ENCODE results near the gene ACOT11. TPM values are rescaled to one million over a fixed set of nuclear protein-coding genes. Genes with fewer than 3 reads are reported as not detected.

The ACOT11 gene
- polyA plus RNA-seq, 1 of the 3 experiments (the other 2 are of a cell fraction): 6.9 TPM

- ChIA-PET CTCF (interaction anchor here (0.8 to 2.3 kb wide), 3 partner anchors 8 to 41 kb away, joined by 3 to 10 read pairs (median 3); partner anchors contain the start of gene ACOT11), POLR2A (no interaction called here)
- Histone ChIP-seq H3K4me2 (no peak overlapping the region), H3F3A (replicated peaks; ENCODE audit: insufficient read depth) (no peaks in the 10 kb centered on the region), H3K79me2 (ENCODE audit: insufficient read depth) (no peaks in the 10 kb centered on the region), H3K27me3 (ENCODE audit: insufficient read depth) (no peaks in the 10 kb centered on the region), H4K20me1 (ENCODE audit: insufficient read depth) (no peaks in the 10 kb centered on the region), H3K9me2 (no peaks in the 10 kb centered on the region), H3K27ac (ENCODE audit: low read depth in 2 of 2, low read length in 1 of 2) (no peak overlapping the region), H3K9me3 (no peaks in the 10 kb centered on the region), H3K9ac (no peak overlapping the region), H3K36me3 (replicated peaks in 1 of 2; ENCODE audit: control insufficient read depth in 1 of 2, insufficient read depth in 2 of 2, low read length in 1 of 2) (no peaks in the 10 kb centered on the region), H2AFZ (ENCODE audit: low read depth) (peak overlapping the region; percentile 70; the same call in 1 of the 2 replicates), H3K4me1 (ENCODE audit: control insufficient read depth in 1 of 2, insufficient read depth in 2 of 2, low read depth in 1 of 2, low read length in 1 of 2) (no peaks in the 10 kb centered on the region), H3K4me3 (ENCODE audit: low read depth in 2 of 2, low read length in 1 of 2) (no peak overlapping the region)
- DNase-seq: no peak
- WGBS (ENCODE audit: low lambda C conversion rate): 89% methylated on average over 16 of the region's 17 CpGs
- TF ChIP-seq GATA2 (CRISPR knock-in tag; IDR thresholded peaks at IDR 0.05) (no peak), RFX5 (IDR thresholded peaks at IDR 0.05; ENCODE audit: low read length) (no peak), POLR2AphosphoS5 (IDR thresholded peaks at IDR 0.05; ENCODE audit: low read depth, low read length) (no peak), RXRA (IDR thresholded peaks at IDR 0.05; ENCODE audit: borderline replicate concordance, low read depth) (no peak), RAD21 (IDR thresholded peaks at IDR 0.05; ENCODE audit: low read length) (no peak), IRF3 (IDR thresholded peaks at IDR 0.05; ENCODE audit: low read depth, low read length) (no peak), ZBTB33 (IDR thresholded peaks at IDR 0.05; ENCODE audit: borderline replicate concordance, low read depth) (no peak), CTCF (IDR thresholded peaks at IDR 0.05) (no peak), FOXJ3 (CRISPR knock-in tag; IDR thresholded peaks at IDR 0.05) (no peak), JUND (IDR thresholded peaks at IDR 0.05) (no peak), USF2 (IDR thresholded peaks at IDR 0.05; ENCODE audit: borderline replicate concordance, low read depth, low read length) (no peak), TEAD4 (IDR thresholded peaks at IDR 0.05; ENCODE audit: borderline replicate concordance, insufficient read depth) (no peak), SMC3 (IDR thresholded peaks at IDR 0.05; ENCODE audit: low read depth, low read length) (no peak), FOXM1 (IDR thresholded peaks at IDR 0.05; ENCODE audit: low read depth) (no peak)
These were observed 40.8 kb upstream of the ACOT11 start for GRCh38 chr1:54507033-54507870.
